HEK293 (cell line): Measurements from ENCODE around the gene TSPYL2.

ENCODE experiments used
- RBAK ChIP-seq: fragments of 450-650 bp; formaldehyde crosslinking; IDR thresholded peaks from 2 replicates; pipeline ENCODE4 v1.5.1; 2016; ENCODE audit warnings: missing biosample characterization, missing genetic modification characterization
- SALL2 ChIP-seq: fragments of 450-650 bp; formaldehyde crosslinking; IDR thresholded peaks from 2 replicates; pipeline ENCODE4 v1.5.0; 2017; ENCODE audit warnings: missing biosample characterization, mild to moderate bottlenecking, missing genetic modification characterization, borderline replicate concordance
- SP2 ChIP-seq: fragments of 450-650 bp; formaldehyde crosslinking; IDR thresholded peaks from 2 replicates; pipeline ENCODE4 v1.5.1; 2016; ENCODE audit warnings: missing biosample characterization, missing genetic modification characterization
- SP3 ChIP-seq: fragments of 450-650 bp; formaldehyde crosslinking; IDR thresholded peaks from 2 replicates; pipeline ENCODE4 v1.5.1; 2016; ENCODE audit warnings: missing biosample characterization, missing genetic modification characterization
- ZFP3 ChIP-seq: fragments of 450-650 bp; formaldehyde crosslinking; IDR thresholded peaks from 2 replicates; pipeline ENCODE4 v1.5.1; 2016; ENCODE audit warnings: low read depth, missing biosample characterization, missing genetic modification characterization
- ZNF112 ChIP-seq: fragments of 450-650 bp; formaldehyde crosslinking; IDR thresholded peaks from 2 replicates; pipeline ENCODE4 v1.5.0; 2017; ENCODE audit warnings: missing biosample characterization, missing genetic modification characterization
- ZNF19 ChIP-seq: fragments of 450-650 bp; formaldehyde crosslinking; IDR thresholded peaks from 2 replicates; pipeline ENCODE4; 2016; ENCODE audit warnings: missing biosample characterization, missing genetic modification characterization, low read depth
- ZNF214 ChIP-seq: fragments of 450-650 bp; formaldehyde crosslinking; IDR thresholded peaks from 2 replicates; pipeline ENCODE4 v1.5.1; 2017; ENCODE audit warnings: missing biosample characterization, mild to moderate bottlenecking, missing genetic modification characterization, borderline replicate concordance
- ZNF23 ChIP-seq: fragments of 450-650 bp; formaldehyde crosslinking; IDR thresholded peaks from 2 replicates; pipeline ENCODE4 v1.5.1; 2016; ENCODE audit warnings: missing biosample characterization, missing genetic modification characterization, borderline replicate concordance
- ZNF747 ChIP-seq: fragments of 450-650 bp; formaldehyde crosslinking; IDR thresholded peaks from 2 replicates; pipeline ENCODE4 v1.5.1; 2016; ENCODE audit warnings: missing biosample characterization, missing genetic modification characterization
- ZSCAN16 ChIP-seq: fragments of 450-650 bp; formaldehyde crosslinking; IDR thresholded peaks from 2 replicates; pipeline ENCODE4 v1.5.1; 2016; ENCODE audit warnings: missing biosample characterization, missing genetic modification characterization
- TF ChIP-seq, protein P1 (sequence below): sonication (generic); formaldehyde crosslinking; IDR thresholded peaks from 2 replicates; pipeline ENCODE4 v1.8.1; 2022; ENCODE audit warnings: mild to moderate bottlenecking, moderate library complexity, missing genetic modification reagents
- TF ChIP-seq, protein P2 (sequence below): fragments of 450-650 bp; formaldehyde crosslinking; conservative IDR thresholded peaks from 2 replicates; pipeline ENCODE4 v1.5.1; 2016; ENCODE audit warnings: low read depth, missing biosample characterization, missing genetic modification characterization
- TF ChIP-seq, protein P3 (sequence below): fragments of 450-650 bp; IDR thresholded peaks from 2 replicates; pipeline ENCODE4 v1.5.1; 2018; ENCODE audit warnings: missing biosample characterization, missing genetic modification characterization
- TF ChIP-seq, protein P4 (sequence below): fragments of 450-650 bp; formaldehyde crosslinking; IDR thresholded peaks from 2 replicates; pipeline ENCODE4 v1.5.1; 2016; ENCODE audit warnings: missing biosample characterization, missing genetic modification characterization
- TF ChIP-seq, protein P5 (sequence below): fragments of 450-650 bp; formaldehyde crosslinking; IDR thresholded peaks from 2 replicates; pipeline ENCODE4 v1.5.1; 2016; ENCODE audit warnings: missing biosample characterization, missing genetic modification characterization
- TF ChIP-seq, protein P6 (sequence below): fragments of 450-650 bp; formaldehyde crosslinking; IDR thresholded peaks from 2 replicates; pipeline ENCODE4 v1.5.0; 2017; ENCODE audit warnings: missing biosample characterization, missing genetic modification characterization, borderline replicate concordance

TSPYL2 gene

DNA sequence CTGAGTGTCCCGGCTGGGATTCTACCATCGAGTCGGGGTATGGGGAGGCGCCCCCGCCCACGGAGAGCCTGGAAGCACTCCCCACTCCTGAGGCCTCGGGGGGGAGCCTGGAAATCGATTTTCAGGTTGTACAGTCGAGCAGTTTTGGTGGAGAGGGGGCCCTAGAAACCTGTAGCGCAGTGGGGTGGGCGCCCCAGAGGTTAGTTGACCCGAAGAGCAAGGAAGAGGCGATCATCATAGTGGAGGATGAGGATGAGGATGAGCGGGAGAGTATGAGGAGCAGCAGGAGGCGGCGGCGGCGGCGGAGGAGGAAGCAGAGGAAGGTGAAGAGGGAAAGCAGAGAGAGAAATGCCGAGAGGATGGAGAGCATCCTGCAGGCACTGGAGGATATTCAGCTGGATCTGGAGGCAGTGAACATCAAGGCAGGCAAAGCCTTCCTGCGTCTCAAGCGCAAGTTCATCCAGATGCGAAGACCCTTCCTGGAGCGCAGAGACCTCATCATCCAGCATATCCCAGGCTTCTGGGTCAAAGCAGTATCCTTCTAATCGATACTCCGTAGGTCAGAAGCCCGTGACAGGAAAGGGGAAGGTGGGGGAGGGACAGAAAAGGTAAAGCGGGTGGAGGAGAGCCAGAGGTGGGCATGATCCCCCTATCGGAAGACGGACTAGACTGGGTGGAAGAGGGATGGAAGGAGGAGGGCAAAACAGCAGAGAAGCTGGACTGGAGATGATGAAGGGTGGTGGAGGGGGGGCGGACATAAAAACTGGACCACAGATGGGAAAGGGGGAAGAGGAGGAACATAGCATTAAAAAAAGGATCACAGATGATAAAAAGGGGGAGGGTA lies 828 bp downstream of the TSPYL2 start (continued):
- TF ChIP-seq, protein P1, sequence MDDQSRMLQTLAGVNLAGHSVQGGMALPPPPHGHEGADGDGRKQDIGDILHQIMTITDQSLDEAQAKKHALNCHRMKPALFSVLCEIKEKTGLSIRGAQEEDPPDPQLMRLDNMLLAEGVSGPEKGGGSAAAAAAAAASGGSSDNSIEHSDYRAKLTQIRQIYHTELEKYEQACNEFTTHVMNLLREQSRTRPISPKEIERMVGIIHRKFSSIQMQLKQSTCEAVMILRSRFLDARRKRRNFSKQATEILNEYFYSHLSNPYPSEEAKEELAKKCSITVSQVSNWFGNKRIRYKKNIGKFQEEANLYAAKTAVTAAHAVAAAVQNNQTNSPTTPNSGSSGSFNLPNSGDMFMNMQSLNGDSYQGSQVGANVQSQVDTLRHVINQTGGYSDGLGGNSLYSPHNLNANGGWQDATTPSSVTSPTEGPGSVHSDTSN (CRISPR knock-in tag): no peak
- TF ChIP-seq, protein P2, sequence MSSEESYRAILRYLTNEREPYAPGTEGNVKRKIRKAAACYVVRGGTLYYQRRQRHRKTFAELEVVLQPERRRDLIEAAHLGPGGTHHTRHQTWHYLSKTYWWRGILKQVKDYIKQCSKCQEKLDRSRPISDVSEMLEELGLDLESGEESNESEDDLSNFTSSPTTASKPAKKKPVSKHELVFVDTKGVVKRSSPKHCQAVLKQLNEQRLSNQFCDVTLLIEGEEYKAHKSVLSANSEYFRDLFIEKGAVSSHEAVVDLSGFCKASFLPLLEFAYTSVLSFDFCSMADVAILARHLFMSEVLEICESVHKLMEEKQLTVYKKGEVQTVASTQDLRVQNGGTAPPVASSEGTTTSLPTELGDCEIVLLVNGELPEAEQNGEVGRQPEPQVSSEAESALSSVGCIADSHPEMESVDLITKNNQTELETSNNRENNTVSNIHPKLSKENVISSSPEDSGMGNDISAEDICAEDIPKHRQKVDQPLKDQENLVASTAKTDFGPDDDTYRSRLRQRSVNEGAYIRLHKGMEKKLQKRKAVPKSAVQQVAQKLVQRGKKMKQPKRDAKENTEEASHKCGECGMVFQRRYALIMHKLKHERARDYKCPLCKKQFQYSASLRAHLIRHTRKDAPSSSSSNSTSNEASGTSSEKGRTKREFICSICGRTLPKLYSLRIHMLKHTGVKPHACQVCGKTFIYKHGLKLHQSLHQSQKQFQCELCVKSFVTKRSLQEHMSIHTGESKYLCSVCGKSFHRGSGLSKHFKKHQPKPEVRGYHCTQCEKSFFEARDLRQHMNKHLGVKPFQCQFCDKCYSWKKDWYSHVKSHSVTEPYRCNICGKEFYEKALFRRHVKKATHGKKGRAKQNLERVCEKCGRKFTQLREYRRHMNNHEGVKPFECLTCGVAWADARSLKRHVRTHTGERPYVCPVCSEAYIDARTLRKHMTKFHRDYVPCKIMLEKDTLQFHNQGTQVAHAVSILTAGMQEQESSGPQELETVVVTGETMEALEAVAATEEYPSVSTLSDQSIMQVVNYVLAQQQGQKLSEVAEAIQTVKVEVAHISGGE: no peak
- no peak for TF ChIP-seq ZNF112
- TF ChIP-seq, protein P3, sequence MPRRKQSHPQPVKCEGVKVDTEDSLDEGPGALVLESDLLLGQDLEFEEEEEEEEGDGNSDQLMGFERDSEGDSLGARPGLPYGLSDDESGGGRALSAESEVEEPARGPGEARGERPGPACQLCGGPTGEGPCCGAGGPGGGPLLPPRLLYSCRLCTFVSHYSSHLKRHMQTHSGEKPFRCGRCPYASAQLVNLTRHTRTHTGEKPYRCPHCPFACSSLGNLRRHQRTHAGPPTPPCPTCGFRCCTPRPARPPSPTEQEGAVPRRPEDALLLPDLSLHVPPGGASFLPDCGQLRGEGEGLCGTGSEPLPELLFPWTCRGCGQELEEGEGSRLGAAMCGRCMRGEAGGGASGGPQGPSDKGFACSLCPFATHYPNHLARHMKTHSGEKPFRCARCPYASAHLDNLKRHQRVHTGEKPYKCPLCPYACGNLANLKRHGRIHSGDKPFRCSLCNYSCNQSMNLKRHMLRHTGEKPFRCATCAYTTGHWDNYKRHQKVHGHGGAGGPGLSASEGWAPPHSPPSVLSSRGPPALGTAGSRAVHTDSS (tag by site-specific recombination): peak; percentile 80
- no peak for TF ChIP-seq ZSCAN16
- TF ChIP-seq SP3 (tag by site-specific recombination): 0 out of 2 replicates have a peak, but pooled peaks have one; percentile 18
- TF ChIP-seq SALL2 (tag by site-specific recombination): 0 out of 2 replicates have a peak, but pooled peaks have one; percentile 32
- no peak for TF ChIP-seq ZNF23
- TF ChIP-seq RBAK (tag by site-specific recombination): peak; percentile 19; the same call in 1 of the 2 replicates
- TF ChIP-seq ZNF214: no peak
- TF ChIP-seq, protein P4, sequence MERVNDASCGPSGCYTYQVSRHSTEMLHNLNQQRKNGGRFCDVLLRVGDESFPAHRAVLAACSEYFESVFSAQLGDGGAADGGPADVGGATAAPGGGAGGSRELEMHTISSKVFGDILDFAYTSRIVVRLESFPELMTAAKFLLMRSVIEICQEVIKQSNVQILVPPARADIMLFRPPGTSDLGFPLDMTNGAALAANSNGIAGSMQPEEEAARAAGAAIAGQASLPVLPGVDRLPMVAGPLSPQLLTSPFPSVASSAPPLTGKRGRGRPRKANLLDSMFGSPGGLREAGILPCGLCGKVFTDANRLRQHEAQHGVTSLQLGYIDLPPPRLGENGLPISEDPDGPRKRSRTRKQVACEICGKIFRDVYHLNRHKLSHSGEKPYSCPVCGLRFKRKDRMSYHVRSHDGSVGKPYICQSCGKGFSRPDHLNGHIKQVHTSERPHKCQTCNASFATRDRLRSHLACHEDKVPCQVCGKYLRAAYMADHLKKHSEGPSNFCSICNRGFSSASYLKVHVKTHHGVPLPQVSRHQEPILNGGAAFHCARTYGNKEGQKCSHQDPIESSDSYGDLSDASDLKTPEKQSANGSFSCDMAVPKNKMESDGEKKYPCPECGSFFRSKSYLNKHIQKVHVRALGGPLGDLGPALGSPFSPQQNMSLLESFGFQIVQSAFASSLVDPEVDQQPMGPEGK (tag by site-specific recombination): peak; percentile 25; the same call in 1 of the 2 replicates
- TF ChIP-seq, protein P5, sequence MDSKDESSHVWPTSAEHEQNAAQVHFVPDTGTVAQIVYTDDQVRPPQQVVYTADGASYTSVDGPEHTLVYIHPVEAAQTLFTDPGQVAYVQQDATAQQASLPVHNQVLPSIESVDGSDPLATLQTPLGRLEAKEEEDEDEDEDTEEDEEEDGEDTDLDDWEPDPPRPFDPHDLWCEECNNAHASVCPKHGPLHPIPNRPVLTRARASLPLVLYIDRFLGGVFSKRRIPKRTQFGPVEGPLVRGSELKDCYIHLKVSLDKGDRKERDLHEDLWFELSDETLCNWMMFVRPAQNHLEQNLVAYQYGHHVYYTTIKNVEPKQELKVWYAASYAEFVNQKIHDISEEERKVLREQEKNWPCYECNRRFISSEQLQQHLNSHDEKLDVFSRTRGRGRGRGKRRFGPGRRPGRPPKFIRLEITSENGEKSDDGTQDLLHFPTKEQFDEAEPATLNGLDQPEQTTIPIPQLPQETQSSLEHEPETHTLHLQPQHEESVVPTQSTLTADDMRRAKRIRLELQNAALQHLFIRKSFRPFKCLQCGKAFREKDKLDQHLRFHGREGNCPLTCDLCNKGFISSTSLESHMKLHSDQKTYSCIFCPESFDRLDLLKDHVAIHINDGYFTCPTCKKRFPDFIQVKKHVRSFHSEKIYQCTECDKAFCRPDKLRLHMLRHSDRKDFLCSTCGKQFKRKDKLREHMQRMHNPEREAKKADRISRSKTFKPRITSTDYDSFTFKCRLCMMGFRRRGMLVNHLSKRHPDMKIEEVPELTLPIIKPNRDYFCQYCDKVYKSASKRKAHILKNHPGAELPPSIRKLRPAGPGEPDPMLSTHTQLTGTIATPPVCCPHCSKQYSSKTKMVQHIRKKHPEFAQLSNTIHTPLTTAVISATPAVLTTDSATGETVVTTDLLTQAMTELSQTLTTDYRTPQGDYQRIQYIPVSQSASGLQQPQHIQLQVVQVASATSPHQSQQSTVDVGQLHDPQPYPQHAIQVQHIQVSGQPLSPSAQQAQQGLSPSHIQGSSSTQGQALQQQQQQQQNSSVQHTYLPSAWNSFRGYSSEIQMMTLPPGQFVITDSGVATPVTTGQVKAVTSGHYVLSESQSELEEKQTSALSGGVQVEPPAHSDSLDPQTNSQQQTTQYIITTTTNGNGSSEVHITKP (tag by site-specific recombination): peak; percentile 74
- TF ChIP-seq ZFP3 (tag by site-specific recombination): 0 out of 2 replicates have a peak, but pooled peaks have one; percentile 3
- no peak for TF ChIP-seq ZNF747 (tag by site-specific recombination)
- TF ChIP-seq ZNF19 (tag by site-specific recombination): no peak
- TF ChIP-seq SP2 (tag by site-specific recombination): peak; percentile 67
- TF ChIP-seq, protein P6, sequence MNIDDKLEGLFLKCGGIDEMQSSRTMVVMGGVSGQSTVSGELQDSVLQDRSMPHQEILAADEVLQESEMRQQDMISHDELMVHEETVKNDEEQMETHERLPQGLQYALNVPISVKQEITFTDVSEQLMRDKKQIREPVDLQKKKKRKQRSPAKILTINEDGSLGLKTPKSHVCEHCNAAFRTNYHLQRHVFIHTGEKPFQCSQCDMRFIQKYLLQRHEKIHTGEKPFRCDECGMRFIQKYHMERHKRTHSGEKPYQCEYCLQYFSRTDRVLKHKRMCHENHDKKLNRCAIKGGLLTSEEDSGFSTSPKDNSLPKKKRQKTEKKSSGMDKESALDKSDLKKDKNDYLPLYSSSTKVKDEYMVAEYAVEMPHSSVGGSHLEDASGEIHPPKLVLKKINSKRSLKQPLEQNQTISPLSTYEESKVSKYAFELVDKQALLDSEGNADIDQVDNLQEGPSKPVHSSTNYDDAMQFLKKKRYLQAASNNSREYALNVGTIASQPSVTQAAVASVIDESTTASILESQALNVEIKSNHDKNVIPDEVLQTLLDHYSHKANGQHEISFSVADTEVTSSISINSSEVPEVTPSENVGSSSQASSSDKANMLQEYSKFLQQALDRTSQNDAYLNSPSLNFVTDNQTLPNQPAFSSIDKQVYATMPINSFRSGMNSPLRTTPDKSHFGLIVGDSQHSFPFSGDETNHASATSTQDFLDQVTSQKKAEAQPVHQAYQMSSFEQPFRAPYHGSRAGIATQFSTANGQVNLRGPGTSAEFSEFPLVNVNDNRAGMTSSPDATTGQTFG (tag by site-specific recombination): no peak
